ENCODE data around the gene KCTD16. TPM values are rescaled to one million over a fixed set of nuclear protein-coding genes. Genes with fewer than 3 reads are reported as not detected.

The KCTD16 gene
- total RNA-seq, 1 donor from 2014 or later = 0.64 TPM

DNA sequence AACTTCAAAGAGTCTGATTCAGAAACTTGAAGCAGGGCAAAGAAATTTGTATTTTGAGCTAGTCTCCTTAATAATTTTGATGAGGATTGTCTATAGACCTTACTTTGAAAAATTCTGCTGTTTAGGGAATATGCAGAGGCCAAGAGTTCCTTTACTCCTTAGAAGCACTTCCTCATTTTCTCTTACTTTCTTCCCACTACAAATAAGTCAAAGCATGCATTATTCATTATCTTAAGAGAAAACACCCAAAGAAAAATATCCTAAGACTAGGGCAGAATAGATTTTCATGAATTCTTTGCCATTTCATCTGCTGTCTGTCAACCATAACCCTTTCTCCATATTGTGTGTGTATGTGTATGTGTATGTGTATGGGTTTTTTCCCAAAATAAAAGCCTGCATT, 307.9 kb downstream of the KCTD16 start:
- H3K27me3 ChIP-seq = no peaks in the 10 kb centered on the region
- no peak overlapping the region for H3K4me3 ChIP-seq
- intact Hi-C loops (cut with DNase I) = no loop called here
- DNase-seq (ENCODE audit: low spot score in 2 of 2) = no peak
- no peak overlapping the region for H3K27ac ChIP-seq
- H3K4me1 ChIP-seq = no peaks in the 10 kb centered on the region
- no peak for TF ChIP-seq CTCF (IDR thresholded peaks at IDR 0.05)
- H3K36me3 ChIP-seq = no peaks in the 10 kb centered on the region
- no peaks in the 10 kb centered on the region for H3K9me3 ChIP-seq

GRCh38 chr5:144481861-144482260, 311.2 kb downstream of the KCTD16 start:
- no peak for DNase-seq (ENCODE audit: low spot score in 2 of 2)
- Histone ChIP-seq H3K9me3 (no peaks in the 10 kb centered on the region), H3K36me3 (no peaks in the 10 kb centered on the region), H3K27me3 (no peaks in the 10 kb centered on the region), H3K27ac (no peak overlapping the region), H3K4me3 (no peak overlapping the region), H3K4me1 (no peaks in the 10 kb centered on the region)
- intact Hi-C loops (cut with DNase I) = no loop called here
- no peak for TF ChIP-seq CTCF (IDR thresholded peaks at IDR 0.05)

- Histone ChIP-seq H3K4me1 (no peaks in the 10 kb centered on the region), H3K4me3 (no peak overlapping the region), H3K27ac (no peak overlapping the region), H3K27me3 (no peaks in the 10 kb centered on the region), H3K9me3 (no peaks in the 10 kb centered on the region), H3K36me3 (no peaks in the 10 kb centered on the region)
- no peak for DNase-seq (ENCODE audit: low spot score in 2 of 2)
- TF ChIP-seq CTCF (IDR thresholded peaks at IDR 0.05) = no peak
- intact Hi-C loops (cut with DNase I) = no loop called here
These were observed 313.6 kb downstream of the KCTD16 start for GRCh38 chr5:144484124-144484897.

GRCh38 chr5:144485540-144485939, 314.9 kb downstream of the KCTD16 start:
- no peaks in the 10 kb centered on the region for H3K4me1 ChIP-seq
- DNase-seq (ENCODE audit: low spot score in 2 of 2) = no peak
- H3K27ac ChIP-seq = no peak overlapping the region
- intact Hi-C loops (cut with DNase I) = no loop called here
- no peaks in the 10 kb centered on the region for H3K27me3 ChIP-seq
- peaks cover 0 to 10% of the 10 kb centered on the region in 2 donors for H3K9me3 ChIP-seq
- no peak overlapping the region for H3K4me3 ChIP-seq
- no peak for TF ChIP-seq CTCF (IDR thresholded peaks at IDR 0.05)
- no peaks in the 10 kb centered on the region for H3K36me3 ChIP-seq

GRCh38 chr5:144487207-144487606, 316.5 kb downstream of the KCTD16 start:
- intact Hi-C loops (cut with DNase I) = no loop called here

More at GRCh38 chr5:144487207-144487606, 316.5 kb downstream of the KCTD16 start:
- Histone ChIP-seq H3K4me1 (no peaks in the 10 kb centered on the region), H3K27ac (no peak overlapping the region), H3K9me3 (peaks cover 0 to 10% of the 10 kb centered on the region in 2 donors), H3K36me3 (no peaks in the 10 kb centered on the region), H3K27me3 (no peaks in the 10 kb centered on the region), H3K4me3 (no peak overlapping the region)
- TF ChIP-seq CTCF (IDR thresholded peaks at IDR 0.05) = no peak
- DNase-seq (ENCODE audit: low spot score in 2 of 2) = no peak
